Natural killer cell (primary cell): Measurements from ENCODE around the gene MDGA2. TPM values are rescaled to one million over a fixed set of nuclear protein-coding genes. Genes with fewer than 3 reads are reported as not detected.

Experiments used
- ATAC-seq, 3 donors: fragments of 150-1000 bp in 2 of 3; fragments of 200-7000 bp in 1 of 3; cut with Tn5 transposase; 1 replicate in 1 of 3; 2 replicates in 2 of 3; pipeline ENCODE4 v1.10.0; 2021; ENCODE audit warnings: mild to moderate bottlenecking in 2 of 3, moderate library complexity in 2 of 3
- DNase-seq, 2 donors: peaks; one replicate each; pipeline versions ENCODE4 v3.0.0 to v3.0.0-alpha.2; 2013 to 2021; ENCODE audit warnings: mixed read lengths in 1 of 2
- H3K27ac ChIP-seq: one replicate; pipeline ENCODE4 v1.5.1; 2013; ENCODE audit warnings: mild to moderate bottlenecking, low read length
- H3K27me3 ChIP-seq: one replicate; pipeline ENCODE4 v1.6.1; 2013; ENCODE audit warnings: low read length; ENCODE audit not compliant: control insufficient read depth, insufficient read depth
- H3K36me3 ChIP-seq: one replicate; pipeline ENCODE4 v1.6.1; 2013; ENCODE audit warnings: low read length; ENCODE audit not compliant: control insufficient read depth, insufficient read depth
- H3K4me1 ChIP-seq: one replicate; pipeline ENCODE4 v1.6.1; 2013; ENCODE audit warnings: low read length; ENCODE audit not compliant: control insufficient read depth, insufficient read depth
- H3K4me3 ChIP-seq: one replicate; pipeline ENCODE4 v1.5.1; 2013; ENCODE audit warnings: low read length
- H3K9me3 ChIP-seq: one replicate; pipeline ENCODE4 v1.6.1; 2013; ENCODE audit warnings: low read length; ENCODE audit not compliant: control insufficient read depth, insufficient read depth
- H3K27ac Mint-ChIP-seq, 2 donors: one replicate each; pipeline ENCODE4 v1.8.0; 2022; ENCODE audit warnings: mild to moderate bottlenecking in 2 of 2, mixed read lengths in 2 of 2, moderate library complexity in 1 of 2
- H3K27me3 Mint-ChIP-seq, 2 donors: one replicate each; pipeline ENCODE4 v1.8.0; 2022; ENCODE audit warnings: low read depth in 2 of 2, mixed read lengths in 2 of 2
- H3K36me3 Mint-ChIP-seq: one replicate; pipeline ENCODE4 v1.8.0; 2022; ENCODE audit warnings: mixed read lengths
- H3K4me1 Mint-ChIP-seq, 2 donors: one replicate each; pipeline ENCODE4 v1.8.0; 2022; ENCODE audit warnings: mixed read lengths in 2 of 2
- H3K4me3 Mint-ChIP-seq: one replicate; pipeline ENCODE4 v1.8.0; 2022; ENCODE audit warnings: mild to moderate bottlenecking, moderate library complexity, mixed read lengths
- H3K9me3 Mint-ChIP-seq, 2 donors: one replicate each; pipeline ENCODE4 v1.8.0; 2022; ENCODE audit warnings: mixed read lengths in 2 of 2
- WGBS: methylation state at CpG from one replicate; pipeline ENCODE4 v1.1.7; 2013; ENCODE audit warnings: missing lambda C conversion rate; ENCODE audit not compliant: insufficient coverage; 5-methylcytosine and 5-hydroxymethylcytosine counted together
- intact Hi-C: fragments of 100-400 bp; cut with micrococcal nuclease; formaldehyde crosslinking; loops from one replicate; pipeline ENCODE4 v1.14.2; 2022
- total RNA-seq, 4 donors: library from RNA; stranded (reverse); fragments of 120-200 nt in 1 of 4; gene quantifications; one replicate each; pipeline versions ENCODE4 v1.2.3 to v1.2.4, GENCODE V29; 2013 to 2022
- TF ChIP-seq, protein P1 (sequence below): fragments of 200-600 bp; IDR thresholded peaks from one replicate; pipeline ENCODE4 v1.8.0; 2022; ENCODE audit warnings: antibody characterized with exemption

The MDGA2 gene
- total RNA-seq, 3 donors from 2014 or later (not counting 1 experiment from before 2014, with no cell fraction given), result not detected

DNA sequence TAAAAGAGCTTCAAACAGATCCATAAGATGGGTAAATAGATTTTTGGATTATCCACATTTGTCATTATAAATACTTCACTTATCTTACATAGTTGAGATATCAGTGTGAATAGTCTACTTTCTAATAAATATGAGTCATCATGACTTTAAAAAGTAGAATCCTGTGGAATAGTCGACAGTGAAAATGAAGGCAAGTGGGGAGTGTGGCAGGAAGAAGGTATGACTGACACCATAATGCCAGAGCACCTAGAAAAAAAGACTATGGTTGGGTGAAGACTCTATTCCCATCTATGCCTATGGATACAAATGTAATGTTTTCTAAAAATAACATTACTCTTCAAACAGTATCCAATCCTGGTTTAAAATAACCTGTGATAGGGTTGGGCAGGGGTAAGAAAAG, 117.5 kb downstream of the MDGA2 start:
- Histone ChIP-seq H3K36me3 (no peaks in the 10 kb centered on the region), H3K4me3 (no peak overlapping the region), H3K27me3 (no peaks in the 10 kb centered on the region), H3K4me1 (no peaks in the 10 kb centered on the region), H3K9me3 (no peaks in the 10 kb centered on the region), H3K27ac (no peak overlapping the region)
- TF ChIP-seq, protein P1, sequence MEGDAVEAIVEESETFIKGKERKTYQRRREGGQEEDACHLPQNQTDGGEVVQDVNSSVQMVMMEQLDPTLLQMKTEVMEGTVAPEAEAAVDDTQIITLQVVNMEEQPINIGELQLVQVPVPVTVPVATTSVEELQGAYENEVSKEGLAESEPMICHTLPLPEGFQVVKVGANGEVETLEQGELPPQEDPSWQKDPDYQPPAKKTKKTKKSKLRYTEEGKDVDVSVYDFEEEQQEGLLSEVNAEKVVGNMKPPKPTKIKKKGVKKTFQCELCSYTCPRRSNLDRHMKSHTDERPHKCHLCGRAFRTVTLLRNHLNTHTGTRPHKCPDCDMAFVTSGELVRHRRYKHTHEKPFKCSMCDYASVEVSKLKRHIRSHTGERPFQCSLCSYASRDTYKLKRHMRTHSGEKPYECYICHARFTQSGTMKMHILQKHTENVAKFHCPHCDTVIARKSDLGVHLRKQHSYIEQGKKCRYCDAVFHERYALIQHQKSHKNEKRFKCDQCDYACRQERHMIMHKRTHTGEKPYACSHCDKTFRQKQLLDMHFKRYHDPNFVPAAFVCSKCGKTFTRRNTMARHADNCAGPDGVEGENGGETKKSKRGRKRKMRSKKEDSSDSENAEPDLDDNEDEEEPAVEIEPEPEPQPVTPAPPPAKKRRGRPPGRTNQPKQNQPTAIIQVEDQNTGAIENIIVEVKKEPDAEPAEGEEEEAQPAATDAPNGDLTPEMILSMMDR, result no peak
- no peak overlapping the region for H3K4me3 Mint-ChIP-seq
- no peak for DNase-seq
- H3K9me3 Mint-ChIP-seq, result peaks cover 8 to 14% of the 10 kb centered on the region in 2 donors
- H3K4me1 Mint-ChIP-seq, result no peaks in the 10 kb centered on the region
- H3K27ac Mint-ChIP-seq, result no peak overlapping the region
- 78% methylated on average over 1 of the region's 1 CpG for WGBS
- H3K27me3 Mint-ChIP-seq, result no peaks in the 10 kb centered on the region
- ATAC-seq, result no peak
- peaks cover 11% of the 10 kb centered on the region for H3K36me3 Mint-ChIP-seq
- intact Hi-C loops, result no loop called here

DNA sequence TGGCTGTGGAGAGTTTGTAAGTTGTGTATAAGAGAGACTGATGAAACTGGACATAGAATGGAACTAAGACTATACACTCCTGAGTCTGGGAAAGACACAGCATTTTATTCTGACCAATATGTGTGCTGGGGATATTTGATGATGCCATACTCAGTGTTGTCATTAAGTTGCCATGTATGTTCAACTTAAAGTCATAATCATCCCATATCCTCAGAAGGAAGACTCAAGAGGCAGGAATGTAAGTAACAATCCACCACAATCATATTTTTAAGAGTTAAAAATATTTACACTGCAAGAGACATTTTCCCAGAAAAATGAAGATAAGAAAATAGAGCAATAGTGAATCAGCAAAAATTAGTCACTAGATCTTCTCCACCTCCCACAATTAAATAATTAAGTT, 120.1 kb downstream of the MDGA2 start:
- no peak overlapping the region for H3K27ac Mint-ChIP-seq
- TF ChIP-seq, protein P1, result no peak
- DNase-seq (no peak), ATAC-seq (no peak)
- no peak overlapping the region for H3K4me3 ChIP-seq
- H3K4me1 Mint-ChIP-seq, result no peaks in the 10 kb centered on the region
- no peaks in the 10 kb centered on the region for H3K36me3 Mint-ChIP-seq
- H3K9me3 ChIP-seq, result no peaks in the 10 kb centered on the region
- no peaks in the 10 kb centered on the region for H3K36me3 ChIP-seq
- peaks cover 5 to 10% of the 10 kb centered on the region in 2 donors for H3K9me3 Mint-ChIP-seq
- H3K27ac ChIP-seq, result no peak overlapping the region
- H3K27me3 Mint-ChIP-seq, result no peaks in the 10 kb centered on the region
- H3K4me3 Mint-ChIP-seq, result no peak overlapping the region
- H3K4me1 ChIP-seq, result no peaks in the 10 kb centered on the region
- intact Hi-C loops, result no loop called here
- no peaks in the 10 kb centered on the region for H3K27me3 ChIP-seq

DNA sequence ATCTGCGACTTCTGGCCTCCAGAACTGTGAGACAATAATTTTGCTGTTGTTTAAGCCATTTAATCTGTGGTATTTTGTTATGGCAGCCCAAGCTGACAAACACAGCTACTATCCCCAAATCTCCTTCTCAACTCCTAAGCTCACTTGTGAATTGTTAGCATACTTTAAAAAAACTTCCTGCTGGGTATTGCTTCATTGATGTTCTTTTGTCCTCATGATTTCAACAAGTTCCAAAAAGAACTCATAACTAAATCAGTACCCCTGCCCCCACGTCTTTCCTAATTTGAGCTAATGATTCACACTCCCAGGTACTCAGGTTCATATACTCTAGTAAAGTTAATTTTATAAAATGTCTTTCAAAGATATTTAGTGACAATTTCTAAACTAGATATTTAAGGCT, 125.5 kb downstream of the MDGA2 start:
- H3K9me3 ChIP-seq, result no peaks in the 10 kb centered on the region
- ATAC-seq, result no peak
- H3K27ac ChIP-seq, result no peak overlapping the region
- no peaks in the 10 kb centered on the region for H3K27me3 ChIP-seq
- intact Hi-C loops, result no loop called here
- Mint-ChIP-seq H3K9me3 (peaks cover 15 to 16% of the 10 kb centered on the region in 2 donors), H3K36me3 (peaks cover 8% of the 10 kb centered on the region), H3K27ac (no peak overlapping the region), H3K27me3 (no peaks in the 10 kb centered on the region), H3K4me3 (no peak overlapping the region), H3K4me1 (no peaks in the 10 kb centered on the region)
- H3K4me3 ChIP-seq, result no peak overlapping the region
- no peak for DNase-seq
- WGBS, result 80% methylated on average over 1 of the region's 2 CpGs
- no peaks in the 10 kb centered on the region for H3K4me1 ChIP-seq
- TF ChIP-seq, protein P1, result no peak
- H3K36me3 ChIP-seq, result no peaks in the 10 kb centered on the region

DNA sequence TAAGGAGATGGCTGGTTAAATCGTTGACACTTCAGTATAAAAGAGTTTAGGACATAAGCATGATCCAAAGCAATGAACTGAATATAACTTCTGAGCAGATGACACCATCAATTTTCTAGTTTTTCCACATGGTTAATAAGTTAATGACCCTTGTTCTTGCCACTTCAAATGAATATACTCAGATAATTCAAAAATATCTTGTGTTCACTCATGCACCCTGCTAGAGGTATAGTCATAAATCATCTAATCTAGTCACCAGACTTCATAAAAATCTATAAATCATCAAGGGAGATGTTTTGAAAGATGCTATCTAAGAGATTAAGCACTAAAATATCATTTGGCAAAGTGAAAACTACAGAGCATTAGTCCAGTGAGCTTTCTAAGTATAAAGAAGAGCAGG, 131.9 kb downstream of the MDGA2 start:
- H3K4me3 ChIP-seq, result no peak overlapping the region
- no peaks in the 10 kb centered on the region for H3K4me1 ChIP-seq
- Mint-ChIP-seq H3K4me3 (no peak overlapping the region), H3K27me3 (no peaks in the 10 kb centered on the region), H3K27ac (no peak overlapping the region), H3K9me3 (peaks cover 11 to 19% of the 10 kb centered on the region in 2 donors), H3K36me3 (peaks cover 8% of the 10 kb centered on the region), H3K4me1 (no peaks in the 10 kb centered on the region)
- WGBS, result 89% methylated on average over 1 of the region's 1 CpG
- no peaks in the 10 kb centered on the region for H3K9me3 ChIP-seq
- H3K36me3 ChIP-seq, result no peaks in the 10 kb centered on the region
- intact Hi-C loops, result no loop called here
- no peak overlapping the region for H3K27ac ChIP-seq
- TF ChIP-seq, protein P1, result no peak
- ATAC-seq (no peak), DNase-seq (no peak)
- no peaks in the 10 kb centered on the region for H3K27me3 ChIP-seq
